Posterior vena cava (tissue), 2 donors: ENCODE results near the gene PIH1D2. TPM values are rescaled to one million over a fixed set of nuclear protein-coding genes. Genes with fewer than 3 reads are reported as not detected.
"Not testable (repeated sequence)": the region's sequence is repeated elsewhere in the genome, so short reads cannot be mapped to it uniquely, and the experiment has no call there.

Experiments
- DNase-seq: peaks from one replicate; pipeline ENCODE4 v3.0.0-alpha.2; 2020; ENCODE audit warnings: low spot score
- intact Hi-C, 2 donors: fragments of 100-400 bp; cut with DNase I; formaldehyde crosslinking; loops; one replicate each; pipeline versions ENCODE4 v1.14.1 to v1.14.2; 2022 to 2023
- long read RNA-seq, 2 donors: library from polyadenylated mRNA; unstranded; transcript quantifications; one replicate each; pipeline ENCODE4 v2.0.0, GENCODE V29; 2020 to 2021
- total RNA-seq, 2 donors: library from RNA; stranded (reverse); fragmentation: NEBNext Ultra II Directional; extraction: Animal tissue kit (Norgen Biotek cat#: 25700); gene quantifications; one replicate each; pipeline ENCODE4 v1.2.1, GENCODE V29; 2021
- donor health status: DM: yes; HTN: yes; CAD: no.
- donor health status: DM: yes; HTN: yes; CAD: no.

Gene PIH1D2, protein sequence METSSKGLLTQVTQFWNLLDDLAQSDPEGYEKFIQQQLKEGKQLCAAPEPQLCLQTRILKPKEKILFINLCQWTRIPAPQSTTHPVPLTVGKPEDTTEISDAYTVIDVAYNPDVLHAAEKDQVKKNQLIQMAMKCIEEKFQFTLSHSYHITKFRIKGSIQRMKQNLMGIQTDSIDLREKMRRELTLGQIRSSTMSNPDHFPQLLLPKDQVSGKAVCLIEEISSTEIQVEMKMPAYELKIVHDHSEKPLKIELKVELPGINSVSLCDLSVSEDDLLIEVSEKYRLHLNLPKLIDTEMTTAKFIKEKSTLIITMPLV
- 1 to 10 TPM in 1 of 2 donors, under 1 TPM in 1; 0.86 to 1.7 TPM for total RNA-seq
- long read RNA-seq, donor 1, partial matches to known transcripts: 0 of 1 reads
- long read RNA-seq, donor 1, other reads (novel, unspliced or antisense): 0 of 1 reads
- long read RNA-seq, donor 2, partial matches to known transcripts: 1 of 1 reads
- long read RNA-seq, donor 2, other reads (novel, unspliced or antisense): 0 of 1 reads

DNA sequence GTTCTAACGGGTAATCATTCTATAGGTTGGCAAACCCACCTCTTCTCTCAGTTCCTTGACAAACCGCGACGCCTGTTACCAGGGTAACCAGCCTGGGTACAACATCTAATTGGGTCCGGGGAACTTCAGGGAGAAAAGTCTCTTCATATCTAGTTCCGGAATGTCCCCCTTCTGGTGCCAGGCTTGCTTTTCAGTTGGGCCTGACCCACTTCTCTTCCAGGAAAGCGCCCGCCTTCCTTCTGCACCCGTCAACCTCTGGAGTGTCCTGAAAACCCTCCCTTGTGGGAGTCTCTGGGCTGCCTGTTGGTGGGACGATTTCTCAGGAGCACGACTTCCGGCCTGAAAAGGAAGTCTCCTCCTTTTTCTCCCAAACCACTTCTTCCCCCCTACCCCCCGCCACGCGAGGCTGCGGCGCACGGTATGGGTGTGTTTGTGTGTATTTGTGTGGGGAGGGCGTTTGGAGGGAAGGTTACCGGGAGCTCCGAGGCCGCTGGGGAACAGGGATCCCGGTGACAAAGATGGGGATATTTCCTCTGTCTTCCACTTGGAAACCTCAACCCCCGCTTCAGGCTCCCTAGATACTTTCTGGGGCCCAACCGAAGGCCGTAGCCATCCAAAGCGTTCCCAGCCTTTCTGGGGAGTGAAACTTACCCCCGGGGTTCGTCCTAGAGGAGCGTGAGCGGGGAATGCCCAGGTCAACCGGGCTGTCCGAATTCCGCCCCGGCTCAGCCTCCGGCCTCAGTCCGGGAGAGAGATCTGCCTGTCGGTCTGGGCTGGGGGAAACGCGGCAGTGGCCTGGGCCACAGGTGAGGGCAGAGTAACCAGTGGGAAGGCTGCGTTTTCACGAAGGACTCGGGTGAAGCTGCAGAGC, at the start of gene PIH1D2, which contains the start of gene NKAPD1:
TSS of gene PIH1D2 (minus strand) at position 77 of the 871 bp plus-strand sequence. CDS start 843 bp downstream, outside the sequence.
TSS of gene NKAPD1 (plus strand) at position 359 of the 871 bp plus-strand sequence. CDS start 1,276 bp downstream, outside the sequence.
- intact Hi-C loops: no loop called here
- DNase-seq: peak; percentile 91

- intact Hi-C loops: no loop called here
Observed at GRCh38 chr11:112123129-112123528, 49.3 kb upstream of the PIH1D2 start.

GRCh38 chr11:112121981-112122615, 48.3 kb upstream of the PIH1D2 start:
- intact Hi-C loops: no loop called here
- DNase-seq: no peak

More at GRCh38 chr11:112123129-112123528, 49.3 kb upstream of the PIH1D2 start:
- no peak for DNase-seq

- intact Hi-C loops: loop anchor here (10.0 kb wide), 1 partner anchor 47 kb away; the partner anchor contains the start of genes IL18 (in 2 of the 2) and TEX12 (in 2 of the 2)
- no peak for DNase-seq
Observed at GRCh38 chr11:112118176-112118575, 44.4 kb upstream of the PIH1D2 start.

- no peak for DNase-seq
- intact Hi-C loops: loop anchor here (10.0 kb wide), 1 partner anchor 49 kb away; the partner anchor contains the start of genes IL18 (in 2 of the 2) and TEX12 (in 2 of the 2)
Observed at GRCh38 chr11:112115386-112115785, 41.6 kb upstream of the PIH1D2 start.

GRCh38 chr11:112114460-112114859, 40.6 kb upstream of the PIH1D2 start:
- no peak for DNase-seq
- intact Hi-C loops: loop anchor here (10.0 kb wide), 1 partner anchor 50 kb away; the partner anchor contains the start of genes IL18 (in 2 of the 2) and TEX12 (in 2 of the 2)

- intact Hi-C loops: loop anchor here (10.0 kb wide), 1 partner anchor 51 kb away; the partner anchor contains the start of genes IL18 (in 2 of the 2) and TEX12 (in 2 of the 2)
- no peak for DNase-seq
Observed at GRCh38 chr11:112113539-112114457, 40.0 kb upstream of the PIH1D2 start.

- intact Hi-C loops: no loop called here
- no peak for DNase-seq
Observed at GRCh38 chr11:112106070-112106469, 32.3 kb upstream of the PIH1D2 start.

- intact Hi-C loops: no loop called here
- DNase-seq: no peak
Observed at GRCh38 chr11:112103446-112103845, 29.6 kb upstream of the PIH1D2 start.

DNA sequence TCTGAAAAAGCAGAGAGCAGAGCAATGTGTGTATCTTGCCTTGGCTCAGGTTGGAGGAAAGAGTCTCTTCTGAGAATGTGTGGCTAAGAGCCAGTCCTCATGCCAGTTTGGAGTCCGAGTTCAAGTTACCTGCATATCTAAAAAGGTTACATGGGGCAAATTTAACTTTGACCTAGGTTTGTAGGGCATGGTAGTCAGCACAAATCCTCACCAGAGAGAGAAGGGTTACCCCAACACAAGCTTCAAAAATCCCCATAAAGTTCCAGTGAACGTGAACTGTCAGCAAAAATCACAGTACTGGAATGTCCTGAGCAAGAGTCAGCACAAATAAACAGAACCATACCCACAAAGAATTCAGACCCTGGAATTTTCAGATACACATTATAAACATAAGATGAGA, 26.6 kb upstream of the PIH1D2 start:
- intact Hi-C loops: no loop called here
- DNase-seq: no peak

GRCh38 chr11:112097734-112098528, 24.1 kb upstream of the PIH1D2 start:
- no peak for DNase-seq
- intact Hi-C loops: no loop called here

GRCh38 chr11:112096194-112096593, 22.4 kb upstream of the PIH1D2 start:
- intact Hi-C loops: no loop called here
- no peak for DNase-seq

DNA sequence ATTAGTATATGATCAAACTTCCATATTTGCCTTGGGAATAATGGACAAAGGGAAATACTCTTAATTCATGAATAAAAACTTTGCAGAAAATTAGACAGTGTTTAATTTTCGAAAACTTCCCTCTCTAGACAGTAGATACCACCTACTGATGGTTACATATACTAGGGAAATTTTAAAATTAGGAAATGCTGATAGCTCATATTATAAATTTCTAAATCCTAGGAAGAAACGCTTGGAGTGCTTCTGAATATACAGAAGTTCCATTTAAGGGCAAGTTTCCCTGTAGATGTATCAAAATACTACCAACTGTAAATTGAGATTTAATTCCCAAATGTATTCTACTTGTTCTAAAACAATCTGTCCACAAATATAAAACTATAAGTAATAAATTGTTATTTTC, 21.5 kb upstream of the PIH1D2 start:
- intact Hi-C loops, DNase-seq: not testable (repeated sequence)

DNA sequence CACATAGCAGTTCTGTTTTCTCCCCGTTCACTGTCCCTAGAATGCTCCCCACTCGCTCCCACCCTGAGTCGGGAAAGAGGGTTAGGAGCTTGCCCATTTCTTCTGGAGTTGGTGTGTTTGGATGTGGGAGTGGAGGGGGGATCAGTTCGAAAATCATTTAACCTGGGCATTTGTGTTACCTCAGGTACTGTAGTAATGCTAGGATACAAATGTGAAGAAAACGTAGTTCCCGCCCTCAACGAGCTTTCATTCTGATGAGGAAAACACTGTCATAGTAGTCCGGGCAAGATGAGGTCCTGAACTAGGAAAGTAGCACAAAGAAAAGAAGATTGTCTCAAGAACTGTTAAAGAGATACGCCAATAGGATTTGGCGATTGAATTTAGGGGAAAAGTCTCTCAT, 13.4 kb upstream of the PIH1D2 start:
- DNase-seq: no peak

DNA sequence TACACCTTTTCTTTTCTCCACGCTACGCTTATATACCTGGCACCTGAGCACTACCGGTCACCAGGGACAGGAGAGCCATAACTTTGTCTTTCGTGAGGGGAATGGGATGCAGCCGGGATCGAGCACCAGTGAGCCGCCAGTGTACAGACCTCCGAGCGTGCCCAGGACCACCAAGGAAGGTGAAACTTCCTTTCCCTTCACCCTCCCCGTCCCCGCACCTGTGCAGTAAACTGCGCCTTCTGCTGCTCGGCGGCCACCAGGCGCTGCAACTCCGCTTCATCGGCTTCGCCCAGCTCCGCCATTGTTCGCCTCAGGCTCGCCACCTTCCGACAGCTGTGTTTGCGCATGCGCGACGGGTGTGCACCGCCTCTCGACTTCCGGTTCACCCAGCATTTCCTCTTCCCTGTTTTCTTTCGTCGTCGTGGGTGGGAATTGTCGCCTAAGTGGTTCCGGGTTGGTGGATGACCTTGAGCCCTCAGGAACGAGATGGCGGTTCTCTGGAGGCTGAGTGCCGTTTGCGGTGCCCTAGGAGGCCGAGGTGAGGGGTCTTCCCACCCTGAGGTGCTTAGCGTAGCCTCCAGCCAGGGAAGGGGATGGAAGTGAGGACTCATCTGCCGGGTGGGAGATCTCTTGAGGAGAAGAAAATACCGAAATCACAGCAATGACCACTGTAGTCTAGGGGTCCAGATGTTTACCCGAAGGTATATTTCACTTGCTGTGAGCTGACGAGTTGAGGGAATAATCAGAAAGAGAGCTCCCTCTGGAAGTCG, 12.8 kb upstream of the PIH1D2 start, which contains the start of the genes SDHD and TIMM8B:
TSS of gene SDHD (plus strand) at position 452 of the 770 bp plus-strand sequence. CDS start at position 487, 35 bp downstream.
TSS of gene TIMM8B (minus strand) at position 335 of the 770 bp plus-strand sequence. CDS start at position 302, 33 bp downstream.
- peak; percentile 98 for DNase-seq
- intact Hi-C loops: no loop called here

More for the DNA sequence above, 13.4 kb upstream of the PIH1D2 start:
- intact Hi-C loops: no loop called here

- intact Hi-C loops: no loop called here
- no peak for DNase-seq
Observed at GRCh38 chr11:112085822-112086421, 12.1 kb upstream of the PIH1D2 start.
